Natural killer cell treated with Interleukin-12 subunit alpha and Interleukin-12 subunit beta and Interleukin-15 and Interleukin-18, amount 100 ng/mL, for 72 hours (primary cell): ENCODE results near the gene HCLS1. TPM values are rescaled to one million over a fixed set of nuclear protein-coding genes. Genes with fewer than 3 reads are reported as not detected.

Source experiments
- ATAC-seq, 2 donors: fragments of 150-1000 bp; cut with Tn5 transposase in 1 of 2; sonication (Bioruptor Pico), chemical (Tn5 transposase) in 1 of 2; 2 replicates each; pipeline ENCODE4 v1.10.0; 2021
- DNase-seq: peaks from one replicate; pipeline ENCODE4 v3.0.0; 2022; ENCODE audit warnings: low spot score
- H3K27ac Mint-ChIP-seq, 2 donors: 1 replicate in 1 of 2; 2 replicates in 1 of 2; pipeline ENCODE4 v1.8.0; 2022; ENCODE audit warnings: mixed read lengths in 2 of 2, mild to moderate bottlenecking in 1 of 2, moderate library complexity in 1 of 2
- H3K27me3 Mint-ChIP-seq, 2 donors: 1 replicate in 1 of 2; 2 replicates in 1 of 2; pipeline ENCODE4 v1.8.0; 2022; ENCODE audit warnings: mixed read lengths in 2 of 2
- H3K36me3 Mint-ChIP-seq: one replicate; pipeline ENCODE4 v1.8.0; 2022; ENCODE audit warnings: mixed read lengths
- H3K4me1 Mint-ChIP-seq, 2 donors: 1 replicate in 1 of 2; 2 replicates in 1 of 2; pipeline ENCODE4 v1.8.0; 2022; ENCODE audit warnings: low read depth in 2 of 2, mixed read lengths in 2 of 2, mild to moderate bottlenecking in 1 of 2
- H3K4me3 Mint-ChIP-seq: one replicate; pipeline ENCODE4 v1.8.0; 2022; ENCODE audit warnings: mixed read lengths
- H3K9me3 Mint-ChIP-seq: 2 replicates; pipeline ENCODE4 v1.8.0; 2022; ENCODE audit warnings: mixed read lengths
- total RNA-seq, 2 donors: library from RNA; stranded (reverse); gene quantifications; one replicate each; pipeline ENCODE4 v1.2.3, GENCODE V29; 2022

The HCLS1 gene
- total RNA-seq, 2 donors from 2014 or later = 252 to 297 TPM

DNA sequence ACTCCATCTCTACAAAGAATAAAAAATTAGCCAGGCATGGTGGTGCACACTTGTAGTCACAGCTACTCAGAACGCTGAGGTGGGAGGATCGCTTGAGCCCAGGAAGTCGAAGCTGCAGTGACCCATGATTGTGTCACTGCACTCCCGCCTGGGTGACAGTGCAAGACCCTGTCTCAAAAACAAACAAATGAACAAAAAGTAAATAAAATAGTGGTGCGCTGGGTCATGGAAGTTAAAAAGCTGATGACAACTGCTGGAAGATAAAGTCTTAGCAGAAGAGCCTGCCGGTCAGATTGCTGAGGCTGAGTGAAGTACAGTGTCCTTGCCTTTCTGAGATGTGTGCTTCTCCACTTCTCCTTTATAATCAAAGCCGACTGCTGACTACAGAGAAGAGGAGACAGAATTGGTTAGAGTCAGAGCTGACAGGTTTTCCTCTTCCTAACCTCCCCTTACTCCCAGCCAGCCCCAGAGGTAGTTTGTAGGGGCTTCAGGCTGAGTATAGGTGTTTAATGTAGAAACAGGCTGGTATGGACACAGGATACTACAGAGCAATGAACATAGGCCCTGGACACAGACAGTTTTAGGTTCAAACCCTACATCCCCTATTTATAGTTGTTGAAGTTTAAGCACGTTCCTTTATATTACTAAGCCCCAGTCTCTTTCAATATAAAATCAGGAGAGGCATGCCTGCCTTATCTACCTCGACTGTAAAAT is 17.9 kb downstream of the HCLS1 start:
- Mint-ChIP-seq H3K27me3 (no peaks in the 10 kb centered on the region), H3K4me1 (peaks cover 14 to 17% of the 10 kb centered on the region in 2 donors), H3K9me3 (no peaks in the 10 kb centered on the region), H3K36me3 (peaks cover 39% of the 10 kb centered on the region), H3K27ac (no peak overlapping the region), H3K4me3 (no peak overlapping the region)
- no peak for DNase-seq
- no peak for ATAC-seq

DNA sequence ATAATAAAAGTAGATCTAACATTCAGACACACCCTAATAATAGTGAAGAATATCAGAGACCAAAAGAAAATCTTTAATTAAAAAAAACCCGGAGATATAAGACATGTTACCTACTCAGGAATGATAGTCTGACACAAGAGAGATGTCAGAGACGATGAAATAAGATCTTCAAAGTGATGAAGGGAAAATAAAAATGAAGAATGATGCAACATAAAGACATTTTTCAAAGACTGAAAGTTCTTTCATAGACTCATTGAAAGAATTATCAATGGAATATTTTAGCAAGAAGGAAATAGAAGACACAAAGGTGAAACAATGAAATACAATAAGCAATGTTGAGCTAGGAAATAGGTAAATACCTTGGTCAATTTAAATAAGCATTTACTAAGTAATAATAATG is 19.6 kb downstream of the HCLS1 start:
- peaks cover 17 to 21% of the 10 kb centered on the region in 2 donors for H3K4me1 Mint-ChIP-seq
- peak overlapping the region in 1 of 2 donors; percentile 85 for H3K27ac Mint-ChIP-seq
- H3K4me3 Mint-ChIP-seq = no peak overlapping the region

DNA sequence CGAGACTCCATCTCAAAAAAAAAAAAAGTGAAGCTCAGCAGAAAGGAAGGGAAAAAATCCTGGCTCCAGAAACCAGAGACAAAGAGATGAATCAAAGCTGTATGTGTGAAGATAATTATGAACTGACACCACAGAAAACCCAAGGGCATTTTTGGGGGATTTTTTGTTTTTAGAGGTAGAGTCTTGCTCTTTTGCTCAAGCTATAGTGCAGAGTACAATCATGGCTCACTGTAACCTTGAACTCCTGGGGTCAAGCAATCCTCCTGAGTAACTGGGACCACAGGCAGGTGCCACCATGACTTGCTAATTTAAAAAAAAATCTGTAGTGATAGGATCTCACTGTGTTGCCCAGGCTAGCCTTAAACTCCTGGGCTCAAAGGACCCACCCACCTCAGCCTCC is 22.8 kb downstream of the HCLS1 start:
- Mint-ChIP-seq H3K27me3 (no peaks in the 10 kb centered on the region), H3K36me3 (peaks cover 58% of the 10 kb centered on the region)

More for the DNA sequence above, 19.6 kb downstream of the HCLS1 start:
- Mint-ChIP-seq H3K27me3 (no peaks in the 10 kb centered on the region), H3K9me3 (no peaks in the 10 kb centered on the region), H3K36me3 (peaks cover 49% of the 10 kb centered on the region)
- ATAC-seq = no peak
- DNase-seq = no peak

DNA sequence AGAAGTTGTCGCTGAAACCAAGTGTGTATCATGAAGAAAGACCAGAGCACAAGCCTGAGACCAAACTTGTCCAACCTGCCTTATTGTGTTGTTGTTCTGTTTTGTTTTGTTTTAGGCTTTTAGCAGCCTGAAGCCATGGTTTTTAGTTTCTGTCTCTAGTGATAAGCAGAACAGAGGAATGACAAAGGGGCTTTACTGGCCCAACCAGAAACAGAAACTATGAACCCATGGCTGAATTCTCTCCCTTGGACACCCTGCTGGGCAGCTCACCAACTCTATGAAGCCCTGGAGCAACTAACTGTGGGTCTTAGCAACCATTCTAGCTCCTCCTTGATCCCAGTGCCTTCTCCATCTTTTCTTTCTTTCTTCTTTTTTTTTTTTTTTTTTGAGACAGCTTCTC is 30.3 kb downstream of the HCLS1 start:
- ATAC-seq = no peak
- Mint-ChIP-seq H3K4me3 (no peak overlapping the region), H3K4me1 (peaks cover under 1 to 12% of the 10 kb centered on the region in 2 donors), H3K27me3 (no peaks in the 10 kb centered on the region), H3K36me3 (peaks cover 51% of the 10 kb centered on the region), H3K27ac (peak overlapping the region in 1 of 2 donors; percentile 71), H3K9me3 (no peaks in the 10 kb centered on the region)
- no peak for DNase-seq

More for the DNA sequence above, 22.8 kb downstream of the HCLS1 start:
- Mint-ChIP-seq H3K4me1 (peaks cover 22 to 23% of the 10 kb centered on the region in 2 donors), H3K27ac (peak overlapping the region; percentile 39 to 65), H3K4me3 (no peak overlapping the region), H3K9me3 (no peaks in the 10 kb centered on the region)
- DNase-seq (no peak), ATAC-seq (peak in 1 of 2 donors; percentile 28)

DNA sequence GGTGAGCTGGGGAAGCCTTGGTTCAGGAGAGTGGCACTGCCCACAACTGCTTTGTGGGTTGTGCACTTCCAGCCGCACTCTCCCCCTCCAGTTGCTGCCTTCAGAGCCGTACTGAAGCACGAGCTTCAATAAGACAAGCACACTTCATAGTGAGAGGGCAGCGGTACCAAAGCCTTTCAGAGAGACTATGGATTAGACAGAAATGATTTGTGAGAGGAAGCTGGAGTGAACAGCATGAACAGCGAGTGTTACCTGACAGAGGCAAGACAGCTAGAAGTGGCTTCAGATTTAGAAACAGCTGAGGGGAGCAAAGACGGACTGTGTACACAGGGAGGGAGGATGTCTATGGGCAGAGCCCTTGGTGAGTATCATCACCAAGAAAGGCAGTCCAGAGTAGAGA is 31.1 kb downstream of the HCLS1 start:
- H3K9me3 Mint-ChIP-seq = no peaks in the 10 kb centered on the region
- peak overlapping the region; percentile 29 to 42 for H3K27ac Mint-ChIP-seq
- H3K27me3 Mint-ChIP-seq = no peaks in the 10 kb centered on the region
- peak in 1 of 2 donors; percentile 46 for ATAC-seq
- no peak overlapping the region for H3K4me3 Mint-ChIP-seq
- H3K36me3 Mint-ChIP-seq = peaks cover 44% of the 10 kb centered on the region
- DNase-seq = no peak
- peaks cover 0 to 7% of the 10 kb centered on the region in 2 donors for H3K4me1 Mint-ChIP-seq

DNA sequence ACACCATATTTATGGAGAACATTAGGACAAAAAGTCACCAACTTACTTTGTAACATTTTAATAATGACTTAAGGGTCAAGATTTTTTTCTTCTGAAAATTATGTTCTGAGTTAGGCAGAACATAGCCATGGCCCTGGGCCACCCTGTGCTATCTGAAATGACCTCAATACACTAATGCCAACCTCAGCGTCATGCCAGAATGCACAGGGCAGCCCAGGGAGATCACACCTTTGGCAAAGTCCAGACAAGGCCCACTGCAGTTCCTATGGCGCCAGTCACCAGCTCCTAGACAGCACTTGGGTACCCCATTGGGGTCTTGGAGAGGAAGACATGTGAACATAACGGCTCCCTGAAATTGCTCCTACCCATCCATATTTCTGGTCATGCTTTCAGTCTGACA is 33.1 kb downstream of the HCLS1 start:
- no peaks in the 10 kb centered on the region for H3K9me3 Mint-ChIP-seq

DNA sequence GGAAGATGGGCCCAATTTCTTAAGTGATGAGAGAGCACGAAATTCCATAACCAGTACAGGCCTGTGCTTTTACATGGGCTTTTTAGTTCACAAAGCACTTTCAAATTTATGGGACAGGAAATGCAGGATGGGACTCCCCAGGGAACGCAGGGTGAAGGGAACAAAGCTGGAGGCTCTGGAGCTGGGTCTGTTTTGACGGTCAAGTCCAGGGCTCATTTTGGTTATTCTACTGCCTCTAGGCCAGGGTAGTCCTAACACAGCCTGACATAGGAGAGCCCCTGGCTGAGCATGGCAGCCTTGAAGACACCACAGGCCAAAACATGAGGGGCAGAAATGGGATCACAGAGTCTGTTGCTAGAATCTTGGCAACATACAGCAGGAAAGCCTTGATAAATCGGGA is 33.5 kb downstream of the HCLS1 start:
- peaks cover 0 to 1% of the 10 kb centered on the region in 2 donors for H3K27me3 Mint-ChIP-seq
- H3K9me3 Mint-ChIP-seq = no peaks in the 10 kb centered on the region
- ATAC-seq = no peak
- no peak for DNase-seq
- no peak overlapping the region for H3K27ac Mint-ChIP-seq
- peaks cover 30% of the 10 kb centered on the region for H3K36me3 Mint-ChIP-seq
- no peak overlapping the region for H3K4me3 Mint-ChIP-seq
- peaks cover 0 to 7% of the 10 kb centered on the region in 2 donors for H3K4me1 Mint-ChIP-seq

More for the DNA sequence above, 33.1 kb downstream of the HCLS1 start:
- H3K27ac Mint-ChIP-seq = no peak overlapping the region
- no peak overlapping the region for H3K4me3 Mint-ChIP-seq
- no peaks in the 10 kb centered on the region for H3K27me3 Mint-ChIP-seq
- ATAC-seq (peak in 1 of 2 donors; percentile 28), DNase-seq (no peak)
- peaks cover 33% of the 10 kb centered on the region for H3K36me3 Mint-ChIP-seq
- peaks cover 0 to 7% of the 10 kb centered on the region in 2 donors for H3K4me1 Mint-ChIP-seq

DNA sequence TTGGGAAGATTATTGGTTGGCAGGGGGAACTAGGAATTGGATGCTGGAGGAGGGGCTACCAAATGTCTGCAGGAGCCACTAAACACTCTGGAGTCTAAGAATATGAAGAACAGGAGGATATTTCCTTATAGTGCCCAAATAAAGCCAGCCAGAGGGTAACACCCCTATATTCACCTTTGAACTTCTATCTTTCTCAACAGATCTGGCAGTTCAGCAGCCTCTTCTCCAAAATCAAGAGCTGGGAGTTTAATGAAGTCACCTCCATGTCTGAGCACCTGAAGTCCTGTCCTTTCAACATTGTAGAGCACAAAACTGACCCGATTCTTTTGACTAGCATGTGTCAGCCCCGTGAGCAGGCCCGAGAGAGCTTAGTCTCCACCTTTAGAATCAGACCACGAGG is 34.2 kb downstream of the HCLS1 start:
- Mint-ChIP-seq H3K4me1 (peaks cover 0 to 6% of the 10 kb centered on the region in 2 donors), H3K4me3 (no peak overlapping the region), H3K36me3 (peaks cover 26% of the 10 kb centered on the region), H3K9me3 (no peaks in the 10 kb centered on the region), H3K27me3 (peaks cover 6 to 8% of the 10 kb centered on the region in 2 donors), H3K27ac (no peak overlapping the region)
- DNase-seq = no peak
- ATAC-seq = no peak

DNA sequence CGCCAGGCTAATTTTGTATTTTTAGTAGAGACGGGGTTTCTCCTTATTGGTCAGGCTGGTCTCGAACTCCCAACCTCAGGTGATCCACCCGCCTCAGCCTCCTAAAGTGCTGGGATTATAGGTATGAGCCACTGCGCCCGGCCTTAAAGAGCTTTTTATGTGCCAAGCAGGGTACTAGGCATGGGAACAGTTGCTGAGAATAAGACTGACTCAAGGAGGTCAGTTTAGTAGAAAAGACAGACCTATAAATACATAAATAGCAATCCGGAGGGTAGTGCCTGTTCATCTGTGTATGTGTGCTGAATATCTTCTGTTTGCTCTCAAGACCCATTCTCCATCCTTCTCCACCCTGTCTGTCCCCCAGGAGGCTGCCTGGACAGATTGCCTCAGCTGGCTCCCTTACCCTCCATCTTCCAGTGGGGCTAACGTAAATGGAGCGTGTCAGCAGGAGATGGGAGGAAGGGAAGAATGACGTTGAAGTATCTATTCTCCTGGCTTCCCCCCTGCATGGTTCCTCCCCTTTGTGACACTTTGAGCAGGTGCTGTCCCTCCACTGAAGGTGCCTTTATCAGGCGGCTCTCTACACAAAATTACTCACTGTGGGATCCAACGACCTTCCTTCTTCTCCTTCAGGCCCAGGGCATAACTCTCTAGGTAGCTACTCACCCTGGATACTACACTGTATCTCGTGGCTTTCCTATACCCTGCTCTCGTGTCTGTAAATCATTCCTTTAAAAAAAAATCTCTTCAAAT is 36.4 kb downstream of the HCLS1 start:
- DNase-seq = no peak
- Mint-ChIP-seq H3K36me3 (peaks cover 9% of the 10 kb centered on the region), H3K4me1 (no peaks in the 10 kb centered on the region), H3K9me3 (no peaks in the 10 kb centered on the region), H3K27ac (no peak overlapping the region), H3K27me3 (peaks cover 8 to 10% of the 10 kb centered on the region in 2 donors), H3K4me3 (no peak overlapping the region)
- no peak for ATAC-seq

DNA sequence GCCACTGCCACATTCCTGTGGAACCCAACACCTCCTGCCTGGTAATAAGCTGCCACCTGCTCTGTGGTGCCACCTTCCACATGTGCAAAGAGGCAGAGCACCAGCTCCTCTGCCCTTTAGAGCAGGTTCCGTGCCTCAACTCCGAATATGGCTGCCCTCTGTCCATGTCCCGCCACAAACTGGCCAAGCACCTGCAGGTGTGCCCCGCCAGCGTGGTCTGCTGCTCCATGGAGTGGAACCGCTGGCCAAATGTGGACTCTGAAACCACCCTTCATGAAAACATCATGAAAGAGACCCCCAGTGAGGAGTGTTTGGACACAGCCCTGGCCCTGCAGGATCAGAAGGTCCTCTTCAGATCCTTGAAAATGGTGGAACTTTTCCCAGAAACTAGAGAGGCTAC is 39.2 kb downstream of the HCLS1 start:
- Mint-ChIP-seq H3K27me3 (peaks cover 8 to 14% of the 10 kb centered on the region in 2 donors), H3K4me3 (no peak overlapping the region), H3K27ac (no peak overlapping the region), H3K36me3 (no peaks in the 10 kb centered on the region), H3K9me3 (no peaks in the 10 kb centered on the region), H3K4me1 (no peaks in the 10 kb centered on the region)
- no peak for DNase-seq
- ATAC-seq = peak in 1 of 2 donors; percentile 43

DNA sequence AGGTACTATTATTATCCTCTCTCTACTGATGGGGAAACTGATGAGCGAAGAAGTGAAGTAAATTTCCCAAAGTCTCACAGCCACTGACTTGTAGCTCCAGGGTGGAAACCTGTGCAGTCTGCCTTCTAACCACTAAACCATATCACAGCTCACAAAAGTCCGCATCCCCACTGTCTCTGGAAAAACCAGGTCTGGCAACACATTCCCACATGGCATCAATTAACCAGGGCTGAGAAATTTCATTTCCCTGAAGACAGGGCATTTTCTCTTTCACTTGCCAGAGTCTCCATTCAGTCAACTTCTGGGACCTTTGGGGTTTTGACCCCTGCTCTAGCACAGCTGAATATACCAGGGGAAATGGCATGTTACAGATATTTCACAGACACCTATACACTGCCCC is 41.0 kb downstream of the HCLS1 start:
- Mint-ChIP-seq H3K4me1 (no peaks in the 10 kb centered on the region), H3K4me3 (no peak overlapping the region), H3K27me3 (peaks cover 8 to 14% of the 10 kb centered on the region in 2 donors), H3K36me3 (no peaks in the 10 kb centered on the region), H3K9me3 (no peaks in the 10 kb centered on the region), H3K27ac (no peak overlapping the region)
- no peak for ATAC-seq
- no peak for DNase-seq

DNA sequence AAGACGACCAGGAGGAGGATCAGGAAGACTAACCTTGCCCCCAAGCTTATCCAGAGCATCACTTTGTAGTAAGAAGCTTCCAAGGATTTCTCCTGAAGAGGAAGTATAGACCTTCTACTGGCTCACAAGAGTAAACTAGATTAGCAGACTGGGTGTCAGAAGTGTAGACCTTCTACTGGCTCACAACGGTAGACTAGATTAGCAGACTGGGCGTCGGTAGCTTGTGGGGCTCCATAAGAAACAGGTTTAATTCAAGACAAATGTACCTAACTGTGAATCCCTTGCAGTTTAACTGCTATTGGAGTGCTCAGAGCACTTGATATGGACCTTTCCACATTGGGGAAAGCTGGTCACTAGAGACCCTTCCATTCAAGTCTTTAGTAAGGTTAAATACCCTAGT is 54.6 kb downstream of the HCLS1 start:
- Mint-ChIP-seq H3K9me3 (no peaks in the 10 kb centered on the region), H3K27ac (no peak overlapping the region), H3K4me1 (no peaks in the 10 kb centered on the region), H3K27me3 (peaks cover 7 to 8% of the 10 kb centered on the region in 2 donors), H3K36me3 (no peaks in the 10 kb centered on the region), H3K4me3 (no peak overlapping the region)
- ATAC-seq (no peak), DNase-seq (no peak)

DNA sequence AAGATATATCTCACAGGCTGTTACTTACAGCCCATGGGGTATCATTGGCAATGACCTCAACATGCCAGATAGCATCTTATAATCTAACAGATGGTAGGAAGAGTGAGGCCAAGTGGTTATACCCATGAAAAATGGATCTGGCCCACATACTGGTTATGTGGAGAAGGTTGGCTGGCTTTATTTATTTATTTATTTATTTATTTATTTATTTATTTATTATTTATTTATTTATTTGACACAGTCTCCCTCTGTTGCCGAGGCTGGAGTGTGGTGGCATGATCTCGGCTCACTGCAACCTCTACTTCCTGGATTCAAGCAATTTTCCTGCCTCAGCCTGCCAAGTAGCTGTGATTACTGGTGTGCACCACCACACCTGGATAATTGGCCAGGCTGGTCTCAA is 55.9 kb downstream of the HCLS1 start:
- Mint-ChIP-seq H3K4me3 (no peak overlapping the region), H3K27ac (no peak overlapping the region), H3K4me1 (no peaks in the 10 kb centered on the region), H3K27me3 (peaks cover 7 to 8% of the 10 kb centered on the region in 2 donors), H3K9me3 (no peaks in the 10 kb centered on the region), H3K36me3 (no peaks in the 10 kb centered on the region)
- ATAC-seq = no peak
- DNase-seq = no peak

DNA sequence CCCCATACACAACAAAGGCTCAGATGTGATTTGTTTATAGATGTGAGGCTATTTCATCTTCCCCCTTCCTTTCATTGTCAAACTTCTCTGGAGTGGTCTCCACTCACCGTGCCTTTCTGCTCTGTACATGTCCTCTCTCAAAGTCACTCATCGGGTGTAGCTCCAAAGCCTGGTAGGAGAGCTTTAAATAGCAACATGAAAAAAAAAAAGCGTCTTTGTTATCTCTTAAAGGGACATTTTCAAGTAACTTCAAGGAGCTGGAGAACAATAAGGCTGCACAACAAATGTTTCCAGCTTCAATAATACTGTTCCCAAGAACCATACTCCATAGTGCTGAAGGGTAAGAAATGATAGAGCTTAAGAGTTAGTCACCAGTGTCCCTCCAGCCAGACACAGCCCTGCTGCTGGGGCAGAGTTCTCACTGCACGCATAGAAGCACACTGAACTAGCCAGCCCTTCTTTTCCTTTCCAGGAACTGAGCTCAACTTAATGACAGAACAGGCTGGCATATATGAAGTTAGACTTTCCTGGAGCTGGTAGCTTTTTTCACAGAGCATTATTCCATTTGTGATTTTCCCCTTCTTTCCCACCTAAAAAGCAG is 59.4 kb downstream of the HCLS1 start:
- H3K27ac Mint-ChIP-seq = no peak overlapping the region
- ATAC-seq (no peak), DNase-seq (no peak)
- H3K9me3 Mint-ChIP-seq = no peaks in the 10 kb centered on the region
- no peak overlapping the region for H3K4me3 Mint-ChIP-seq
- no peaks in the 10 kb centered on the region for H3K36me3 Mint-ChIP-seq
- peaks cover 7 to 8% of the 10 kb centered on the region in 2 donors for H3K27me3 Mint-ChIP-seq
- H3K4me1 Mint-ChIP-seq = no peaks in the 10 kb centered on the region
